BLaER1 treated with 17β-estradiol and CSF1 and Interleukin-3, amounts not matched to agents 10 nM and 100 nM (cell line): Measurements from ENCODE around the gene METTL24.

ENCODE experiments used
- H3K27ac ChIP-seq, 11 experiments: shearing (Covaris generic); formaldehyde crosslinking; 2 replicates each; pipeline ENCODE4 v1.8.1; 2022
- H3K27me3 ChIP-seq, 11 experiments: shearing (Covaris generic); formaldehyde crosslinking; 2 replicates each; pipeline ENCODE4 v1.8.1; 2022
- H3K36me3 ChIP-seq, 11 experiments: shearing (Covaris generic); formaldehyde crosslinking; 2 replicates each; pipeline ENCODE4 v1.8.1; 2022
- H3K4me1 ChIP-seq, 10 experiments: shearing (Covaris generic); formaldehyde crosslinking; 2 replicates each; pipeline ENCODE4 v1.8.1; 2022
- H3K4me2 ChIP-seq, 11 experiments: shearing (Covaris generic); formaldehyde crosslinking; 2 replicates each; pipeline ENCODE4 v1.8.1; 2022
- H3K4me3 ChIP-seq, 10 experiments: shearing (Covaris generic); formaldehyde crosslinking; 2 replicates each; pipeline ENCODE4 v1.8.1; 2022
- H3K9ac ChIP-seq, 11 experiments: shearing (Covaris generic); formaldehyde crosslinking; 2 replicates each; pipeline ENCODE4 v1.8.1; 2022
- H3K9me3 ChIP-seq, 11 experiments: shearing (Covaris generic); formaldehyde crosslinking; replicated peaks in 1 of 11; 2 replicates each; pipeline ENCODE4 v1.8.1; 2022
- H4K20me1 ChIP-seq, 11 experiments: shearing (Covaris generic); formaldehyde crosslinking; 2 replicates each; pipeline ENCODE4 v1.8.1; 2022
- Cebpa-rat ChIP-seq, 11 experiments: shearing (Covaris generic); IDR thresholded peaks; 2 replicates each; pipeline ENCODE4 v1.8.1; 2022

METTL24 gene

GRCh38 chr6:110348961-110349690, 9.0 kb downstream of the METTL24 start:
- Histone ChIP-seq H3K9me3 (0 out of 22 replicates have a peak, but pooled peaks cover 0 to 4% (median 0%) of the 10 kb centered on the region in 11 experiments), H3K4me2 (no peak overlapping the region), H3K9ac (no peak overlapping the region), H3K36me3 (no peaks in the 10 kb centered on the region), H3K27me3 (no peaks in the 10 kb centered on the region), H3K4me1 (no peaks in the 10 kb centered on the region), H3K4me3 (no peak overlapping the region), H3K27ac (no peak overlapping the region), H4K20me1 (no peaks in the 10 kb centered on the region)
- no peak for TF ChIP-seq Cebpa-rat (IDR thresholded peaks at IDR 0.05)

DNA sequence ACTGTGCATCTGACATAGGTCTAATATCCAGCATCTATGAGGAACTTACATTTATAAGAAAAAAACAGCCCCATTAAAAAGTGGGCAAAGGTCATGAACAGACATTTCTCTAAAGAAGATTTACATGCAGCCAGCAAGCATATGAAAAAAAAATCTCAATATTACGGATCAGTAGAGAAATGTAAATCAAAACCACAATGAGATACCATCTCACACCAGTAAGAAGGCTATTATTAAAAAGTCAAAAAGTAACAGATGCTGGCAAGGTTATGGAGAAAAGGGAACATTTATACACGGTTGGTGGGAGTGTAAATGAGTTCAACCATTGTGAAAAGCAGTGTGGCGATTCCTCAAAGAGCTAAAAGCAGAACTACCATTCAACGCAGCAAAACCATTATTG, 13.1 kb downstream of the METTL24 start:
- 0 out of 22 replicates have a peak, but pooled peaks cover 0 to 4% (median 0%) of the 10 kb centered on the region in 11 experiments for H3K9me3 ChIP-seq
- no peak overlapping the region for H3K4me3 ChIP-seq
- H3K27me3 ChIP-seq, result no peaks in the 10 kb centered on the region
- no peak overlapping the region for H3K27ac ChIP-seq
- peaks cover 0 to 6% (median 0%) of the 10 kb centered on the region in 10 experiments; a peak in 1 of 20 replicates for H3K4me1 ChIP-seq
- H4K20me1 ChIP-seq, result no peaks in the 10 kb centered on the region
- H3K36me3 ChIP-seq, result no peaks in the 10 kb centered on the region
- no peak for TF ChIP-seq Cebpa-rat (IDR thresholded peaks at IDR 0.05)
- H3K9ac ChIP-seq, result no peak overlapping the region
- no peak overlapping the region for H3K4me2 ChIP-seq

DNA sequence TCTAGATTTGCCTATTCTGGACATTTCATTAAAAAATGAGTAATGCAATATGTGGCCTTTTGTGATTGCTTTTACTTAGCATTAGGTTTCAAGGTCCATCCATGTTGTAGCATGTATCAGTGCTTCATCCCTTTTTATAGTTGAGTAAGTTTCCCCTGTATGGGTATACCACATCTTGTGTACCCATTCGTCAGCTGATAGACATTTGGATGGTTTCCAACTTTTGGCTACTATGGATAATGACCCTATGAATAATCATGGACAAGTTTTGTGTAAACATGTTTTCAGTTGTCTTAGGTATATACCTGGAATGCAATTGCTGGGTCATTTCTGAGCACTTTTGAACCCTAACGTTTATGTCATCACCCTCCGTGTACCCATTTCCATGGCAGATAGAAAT, 15.4 kb downstream of the METTL24 start:
- H3K27ac ChIP-seq, result no peak overlapping the region
- H3K4me2 ChIP-seq, result no peak overlapping the region
- H3K27me3 ChIP-seq, result no peaks in the 10 kb centered on the region
- peaks cover 0 to 6% (median 0%) of the 10 kb centered on the region in 10 experiments; a peak in 1 of 20 replicates for H3K4me1 ChIP-seq
- H3K36me3 ChIP-seq, result no peaks in the 10 kb centered on the region
- 0 out of 22 replicates have a peak, but pooled peaks cover 0 to 4% (median 0%) of the 10 kb centered on the region in 11 experiments for H3K9me3 ChIP-seq
- TF ChIP-seq Cebpa-rat (IDR thresholded peaks at IDR 0.05), result no peak
- H4K20me1 ChIP-seq, result no peaks in the 10 kb centered on the region
- H3K9ac ChIP-seq, result no peak overlapping the region
- H3K4me3 ChIP-seq, result no peak overlapping the region

- no peaks in the 10 kb centered on the region for H4K20me1 ChIP-seq
- no peak overlapping the region for H3K27ac ChIP-seq
- H3K27me3 ChIP-seq, result no peaks in the 10 kb centered on the region
- peaks cover 0 to 6% (median 0%) of the 10 kb centered on the region in 10 experiments; a peak in 1 of 20 replicates for H3K4me1 ChIP-seq
- TF ChIP-seq Cebpa-rat (IDR thresholded peaks at IDR 0.05), result no peak
- no peak overlapping the region for H3K4me3 ChIP-seq
- H3K9me3 ChIP-seq, result 0 out of 22 replicates have a peak, but pooled peaks cover 0 to 4% (median 0%) of the 10 kb centered on the region in 11 experiments
- H3K4me2 ChIP-seq, result no peak overlapping the region
- H3K9ac ChIP-seq, result no peak overlapping the region
- no peaks in the 10 kb centered on the region for H3K36me3 ChIP-seq
Measured at GRCh38 chr6:110341663-110342596, 16.2 kb downstream of the METTL24 start.

- H3K4me2 ChIP-seq, result no peak overlapping the region
- H3K36me3 ChIP-seq, result no peaks in the 10 kb centered on the region
- H3K9ac ChIP-seq, result no peak overlapping the region
- no peaks in the 10 kb centered on the region for H3K27me3 ChIP-seq
- no peak for TF ChIP-seq Cebpa-rat (IDR thresholded peaks at IDR 0.05)
- 0 out of 22 replicates have a peak, but pooled peaks cover 0 to 4% (median 0%) of the 10 kb centered on the region in 11 experiments for H3K9me3 ChIP-seq
- no peak overlapping the region for H3K27ac ChIP-seq
- H3K4me3 ChIP-seq, result no peak overlapping the region
- H4K20me1 ChIP-seq, result no peaks in the 10 kb centered on the region
- H3K4me1 ChIP-seq, result peaks cover 0 to 6% (median 0%) of the 10 kb centered on the region in 10 experiments; a peak in 1 of 20 replicates
Measured at GRCh38 chr6:110341067-110341466, 17.1 kb downstream of the METTL24 start.

DNA sequence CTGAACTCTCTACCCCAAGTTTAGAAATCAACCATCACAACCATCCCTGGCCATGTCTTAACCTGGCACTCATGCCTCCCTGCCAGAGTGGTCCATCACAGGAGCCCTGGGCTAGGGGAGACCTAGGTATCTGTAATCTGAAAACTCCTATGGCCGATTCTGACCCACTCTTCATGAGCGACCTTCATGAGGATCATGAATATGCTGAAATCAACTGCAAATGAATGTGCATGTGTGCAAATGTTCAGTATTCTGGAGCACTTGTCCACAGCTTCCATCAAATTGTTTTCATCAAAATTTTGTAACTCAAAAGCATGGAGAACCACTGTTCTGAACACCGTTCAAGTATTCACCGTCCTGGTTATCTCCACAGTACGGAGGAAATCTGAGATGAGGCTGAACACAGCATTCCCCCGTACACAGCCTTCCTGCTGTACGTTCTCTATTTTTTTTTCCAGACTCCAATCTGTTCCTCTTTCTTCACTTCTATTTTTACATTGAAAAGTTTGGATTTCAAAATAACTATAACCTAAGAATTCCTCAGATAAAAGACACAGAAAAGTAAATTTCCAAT, 17.7 kb downstream of the METTL24 start:
- Histone ChIP-seq H3K4me1 (peaks cover 0 to 6% (median 0%) of the 10 kb centered on the region in 10 experiments; a peak in 1 of 20 replicates), H3K36me3 (no peaks in the 10 kb centered on the region), H4K20me1 (no peaks in the 10 kb centered on the region), H3K4me3 (no peak overlapping the region), H3K27ac (no peak overlapping the region), H3K27me3 (no peaks in the 10 kb centered on the region), H3K4me2 (no peak overlapping the region), H3K9ac (no peak overlapping the region), H3K9me3 (0 out of 22 replicates have a peak, but pooled peaks cover 0 to 4% (median 0%) of the 10 kb centered on the region in 11 experiments)
- no peak for TF ChIP-seq Cebpa-rat (IDR thresholded peaks at IDR 0.05)

- 0 out of 22 replicates have a peak, but pooled peaks cover 0 to 3% (median 0%) of the 10 kb centered on the region in 11 experiments for H3K9me3 ChIP-seq
- H3K27me3 ChIP-seq, result no peaks in the 10 kb centered on the region
- peaks cover 0 to 6% (median 0%) of the 10 kb centered on the region in 10 experiments; a peak in 1 of 20 replicates for H3K4me1 ChIP-seq
- H3K36me3 ChIP-seq, result no peaks in the 10 kb centered on the region
- no peak overlapping the region for H3K4me3 ChIP-seq
- no peak for TF ChIP-seq Cebpa-rat (IDR thresholded peaks at IDR 0.05)
- H3K27ac ChIP-seq, result no peak overlapping the region
- no peak overlapping the region for H3K4me2 ChIP-seq
- H3K9ac ChIP-seq, result no peak overlapping the region
- H4K20me1 ChIP-seq, result no peaks in the 10 kb centered on the region
Measured at GRCh38 chr6:110338820-110339470, 19.2 kb downstream of the METTL24 start.

GRCh38 chr6:110337486-110337885, 20.7 kb downstream of the METTL24 start:
- TF ChIP-seq Cebpa-rat (IDR thresholded peaks at IDR 0.05), result no peak
- H3K27ac ChIP-seq, result no peak overlapping the region
- peaks cover 0 to 6% (median 0%) of the 10 kb centered on the region in 10 experiments; a peak in 1 of 20 replicates for H3K4me1 ChIP-seq

More at GRCh38 chr6:110337486-110337885, 20.7 kb downstream of the METTL24 start:
- no peaks in the 10 kb centered on the region for H3K36me3 ChIP-seq
- H3K4me3 ChIP-seq, result no peak overlapping the region
- no peaks in the 10 kb centered on the region for H4K20me1 ChIP-seq
- no peaks in the 10 kb centered on the region for H3K9me3 ChIP-seq
- H3K27me3 ChIP-seq, result no peaks in the 10 kb centered on the region
- H3K4me2 ChIP-seq, result no peak overlapping the region
- no peak overlapping the region for H3K9ac ChIP-seq
